Mesenteric fat pad (tissue), 1 donor: Measurements from ENCODE around the gene GRIP2. TPM values are rescaled to one million over a fixed set of nuclear protein-coding genes. Genes with fewer than 3 reads are reported as not detected.

Source experiments
- DNase-seq: peaks from one replicate; pipeline ENCODE4 v3.0.0-alpha.2; 2020; ENCODE audit warnings: low spot score
- total RNA-seq: library from RNA; stranded (reverse); fragmentation: NEBNext Ultra II Directional; extraction: Animal tissue kit (Norgen Biotek cat#: 25700); gene quantifications from one replicate; pipeline ENCODE4 v1.2.1, GENCODE V29; 2021
- donor health status: DM: yes; HTN: yes; CAD: no.

The GRIP2 gene
- total RNA-seq, 1 donor from 2014 or later: 0.71 TPM

- no peak for DNase-seq
Observed at GRCh38 chr3:14456794-14457193, 83.3 kb downstream of the GRIP2 start.

- no peak for DNase-seq
Observed at GRCh38 chr3:14455571-14456317, 84.4 kb downstream of the GRIP2 start.

GRCh38 chr3:14454639-14455310, 85.4 kb downstream of the GRIP2 start:
- DNase-seq: no peak

- DNase-seq: no peak
Observed at GRCh38 chr3:14453876-14454638, 86.1 kb downstream of the GRIP2 start.

- peak; percentile 93 for DNase-seq
Observed at GRCh38 chr3:14452740-14453710, 87.1 kb downstream of the GRIP2 start.

GRCh38 chr3:14451844-14452739, 88.0 kb downstream of the GRIP2 start:
- DNase-seq: no peak

GRCh38 chr3:14450922-14451606, 89.1 kb downstream of the GRIP2 start:
- DNase-seq: no peak

- no peak for DNase-seq
Observed at GRCh38 chr3:14450506-14450905, 89.6 kb downstream of the GRIP2 start.

GRCh38 chr3:14448756-14449727, 91.1 kb downstream of the GRIP2 start:
- no peak for DNase-seq

- no peak for DNase-seq
Observed at GRCh38 chr3:14448063-14448462, 92.1 kb downstream of the GRIP2 start.

- no peak for DNase-seq
Observed at GRCh38 chr3:14446988-14447570, 93.1 kb downstream of the GRIP2 start.

GRCh38 chr3:14445773-14446172, 94.4 kb downstream of the GRIP2 start:
- DNase-seq: no peak

- DNase-seq: no peak
Observed at GRCh38 chr3:14444380-14444779, 95.8 kb downstream of the GRIP2 start.

GRCh38 chr3:14441920-14442300, 98.2 kb downstream of the GRIP2 start:
- DNase-seq: no peak

- DNase-seq: no peak
Observed at GRCh38 chr3:14441240-14441919, 98.8 kb downstream of the GRIP2 start.

- no peak for DNase-seq
Observed at GRCh38 chr3:14440531-14441239, 99.5 kb downstream of the GRIP2 start.

- no peak for DNase-seq
Observed at GRCh38 chr3:14440168-14440518, 100.0 kb downstream of the GRIP2 start.
